K562 (cell line): Measurements from ENCODE around the gene CACNG5. TPM values are rescaled to one million over a fixed set of nuclear protein-coding genes. Genes with fewer than 3 reads are reported as not detected.

Source experiments
- ATAC-seq: fragments of 200-7000 bp; cut with Tn5 transposase; 3 replicates; pipeline ENCODE4 v1.9.1; 2020; ENCODE audit warnings: moderate library complexity
- BruUV-seq: library from RNA; stranded (reverse); fragments of 400-500 nt; replicated peaks from 2 replicates; lab custom pipeline; 2021; lab: Mats Ljungman, UMichigan
- CTCF ChIA-PET: fragments of 300-600 bp; formaldehyde crosslinking; extraction: SDS; loops from one replicate; lab custom pipeline; 2021; ENCODE audit warnings: low intra/inter-chr PET ratio; lab: Yijun Ruan, JAX
- POLR2A ChIA-PET: fragments of 300-600, 350-650 bp; sonication (Branson Sonifier 250); formaldehyde crosslinking; extraction: SDS; loops from one replicate; lab custom pipeline; 2021; ENCODE audit warnings: antibody characterized with exemption, inconsistent platforms; lab: Yijun Ruan, JAX
- DNase-seq, 4 experiments: peaks; one replicate each; pipeline versions ENCODE4 v3.0.0 to v3.0.0-alpha.2; 2011 to 2018; ENCODE audit warnings: low spot score in 3 of 4, mixed read lengths in 3 of 4; ENCODE audit errors: extremely low read depth in 1 of 4
- FAIRE-seq: peaks from 2 replicates; lab custom pipeline; 2011; peaks lifted over from hg19 to GRCh38; lab: Jason Lieb, UNC
- H2AFZ ChIP-seq: 2 replicates; pipeline ENCODE4 v1.6.0; 2011; ENCODE audit warnings: low read depth, low read length, control low read depth, inconsistent platforms
- H3K27ac ChIP-seq: fragments of 200-600 bp; 3 replicates; pipeline ENCODE4 v1.8.0; 2011; ENCODE audit warnings: low read depth, mild to moderate bottlenecking, control low read depth, inconsistent platforms, low read length, moderate library complexity, mixed read lengths; ENCODE audit errors: extremely low read depth
- H3K27me3 ChIP-seq, 2 experiments: fragments of 300-600 bp in 1 of 2; 2 replicates in 1 of 2; 3 replicates in 1 of 2; pipeline versions ENCODE4 v1.6.0 to v1.8.0; 2011; ENCODE audit warnings: inconsistent platforms in 2 of 2, low read length in 2 of 2, mild to moderate bottlenecking in 1 of 2, mixed read lengths in 1 of 2, moderate library complexity in 1 of 2; ENCODE audit not compliant: control insufficient read depth in 2 of 2, insufficient read depth in 2 of 2
- H3K36me3 ChIP-seq: fragments of 300-600 bp; 3 replicates; pipeline ENCODE4 v1.8.0; 2011; ENCODE audit warnings: mild to moderate bottlenecking, low read length, inconsistent platforms; ENCODE audit not compliant: control insufficient read depth, insufficient read depth
- H3K4me1 ChIP-seq, 2 experiments: fragments of 200-600 bp in 1 of 2; replicated peaks in 1 of 2; 2 replicates in 1 of 2; 3 replicates in 1 of 2; pipeline versions ENCODE4 v1.5.1 to v1.8.0; 2011; ENCODE audit warnings: inconsistent platforms in 2 of 2, low read length in 2 of 2, mild to moderate bottlenecking in 1 of 2, mixed read lengths in 1 of 2, moderate library complexity in 1 of 2; ENCODE audit not compliant: control insufficient read depth in 2 of 2, insufficient read depth in 2 of 2
- H3K4me2 ChIP-seq: 2 replicates; pipeline ENCODE4 v1.6.1; 2011; ENCODE audit warnings: low read length, control low read depth, inconsistent platforms, mixed read lengths; ENCODE audit not compliant: insufficient read depth
- H3K4me3 ChIP-seq: fragments of 200-600 bp; sonication (generic), shearing (Covaris generic); 2 replicates; pipeline ENCODE4 v1.5.1; 2016; ENCODE audit warnings: control low read depth, inconsistent platforms
- H3K79me2 ChIP-seq: fragments of 200-600 bp; 3 replicates; pipeline ENCODE4 v1.8.0; 2011; ENCODE audit warnings: low read length, inconsistent platforms; ENCODE audit not compliant: control insufficient read depth, insufficient read depth
- H3K9ac ChIP-seq, 2 experiments: 2 replicates each; pipeline versions ENCODE4 v1.6.0 to v1.6.1; 2011; ENCODE audit warnings: low read depth in 2 of 2, low read length in 2 of 2, control low read depth in 1 of 2, inconsistent platforms in 1 of 2, mild to moderate bottlenecking in 1 of 2, mixed read lengths in 1 of 2; ENCODE audit not compliant: insufficient read depth in 1 of 2
- H3K9me1 ChIP-seq: one replicate; pipeline ENCODE4 v1.6.0; 2011; ENCODE audit warnings: inconsistent platforms, mild to moderate bottlenecking, low read length, moderate library complexity; ENCODE audit not compliant: control insufficient read depth, insufficient read depth
- H3K9me3 ChIP-seq: replicated peaks from 2 replicates; pipeline ENCODE4 v1.5.1; 2011; ENCODE audit warnings: low read depth, low read length, inconsistent platforms; ENCODE audit not compliant: control insufficient read depth, insufficient read depth
- H4K20me1 ChIP-seq: replicated peaks from 2 replicates; pipeline ENCODE4 v1.6.1; 2011; ENCODE audit warnings: low read length, inconsistent platforms, mixed read lengths; ENCODE audit not compliant: control insufficient read depth, insufficient read depth
- E2F3 ChIP-seq: fragments of 250-450 bp; sonication (Bioruptor Pico); IDR thresholded peaks from 2 replicates; pipeline ENCODE4 v1.4.0; 2020; ENCODE audit warnings: mild to moderate bottlenecking
- HDAC1 ChIP-seq, 2 experiments: fragments of 450-650 bp; IDR thresholded peaks; 2 replicates each; pipeline ENCODE4 v1.6.1; 2016 to 2017; ENCODE audit warnings: inconsistent platforms in 1 of 2, mild to moderate bottlenecking in 1 of 2, moderate library complexity in 1 of 2
- NCOR1 ChIP-seq: fragments of 450-650 bp; IDR thresholded peaks from 2 replicates; pipeline ENCODE4 v1.6.1; 2016; ENCODE audit warnings: mild to moderate bottlenecking, moderate library complexity
- SIRT6 ChIP-seq: IDR thresholded peaks from one replicate; pipeline ENCODE4 v1.6.1; 2012; ENCODE audit warnings: low read depth, mild to moderate bottlenecking, control low read depth, inconsistent platforms, low read length, moderate library complexity
- SMAD4 ChIP-seq: fragments of 250-450 bp; sonication (Bioruptor Pico); conservative IDR thresholded peaks from 2 replicates; pipeline ENCODE4 v1.8.0; 2021; ENCODE audit warnings: inconsistent platforms, mild to moderate bottlenecking, moderate library complexity
- SMC3 ChIP-seq: conservative IDR thresholded peaks from 2 replicates; pipeline ENCODE4 v1.6.1; 2011; ENCODE audit warnings: low read depth, low read length, improper control_type of control experiment; ENCODE audit not compliant: insufficient read depth
- SRSF7 ChIP-seq: fragments of 200-400 bp; formaldehyde crosslinking; optimal IDR thresholded peaks from 2 replicates; pipeline ENCODE3; 2017; ENCODE audit warnings: mild to moderate bottlenecking, low read depth, low read length
- WGBS: fragments of 100-300 bp; shearing (Covaris generic); methylation state at CpG from one replicate; pipeline ENCODE4 v1.1.6; 2016; ENCODE audit warnings: low coverage, mixed read lengths; ENCODE audit not compliant: insufficient coverage; ENCODE audit errors: missing lambda C conversion rate; 5-methylcytosine and 5-hydroxymethylcytosine counted together
- in situ Hi-C: fragments of 300-500 bp; cut with MboI; formaldehyde crosslinking; loops from 4 replicates; pipeline ENCODE4 v1.15.0; 2018; ENCODE audit warnings: inconsistent platforms, mixed read lengths
- intact Hi-C: fragments of 100-400 bp; cut with micrococcal nuclease; formaldehyde crosslinking; loops from 2 replicates; pipeline ENCODE4 v1.14.2; 2022
- polyA plus RNA-seq, 8 experiments: library from polyadenylated mRNA; depleted of rRNA in 4 of 8; stranded (reverse) in 5 of 8; unstranded in 3 of 8; fragments of >200 nt; fragmentation: Nextera tagmentation in 2 of 8; fragmentation: Illumina TruSeq in 1 of 8; extraction: Ambion mirVana in 2 of 8; extraction: Trizol in 1 of 8; gene quantifications; 2 replicates each; pipeline versions ENCODE4 v1.2.1 to v1.2.3, GENCODE V29; 2011 to 2014; ENCODE audit warnings: inconsistent platforms in 1 of 8, missing spikeins in 1 of 8
- total RNA-seq, 7 experiments: library from RNA; depleted of rRNA in 6 of 7; stranded (reverse); fragments of >200 nt in 6 of 7; fragmentation: Illumina TruSeq in 2 of 7; extraction: Trizol in 2 of 7; gene quantifications; 2 replicates each; pipeline versions ENCODE4 v1.2.1 to v1.2.3, GENCODE V29; 2011 to 2021; ENCODE audit warnings: low replicate concordance in 1 of 7
- TF ChIP-seq, protein P1 (sequence below): fragments of 450-650 bp; IDR thresholded peaks from 2 replicates; pipeline ENCODE4 v1.7.0; 2016; ENCODE audit warnings: borderline replicate concordance
- TF ChIP-seq, protein P2 (sequence below): IDR thresholded peaks from 2 replicates; pipeline ENCODE4 v1.6.1; 2011; ENCODE audit warnings: borderline replicate concordance, low read depth, mild to moderate bottlenecking, moderate library complexity, low read length; ENCODE audit not compliant: insufficient read depth, poor library complexity, severe bottlenecking
- TF ChIP-seq, protein P3 (sequence below): sonication (generic); formaldehyde crosslinking; IDR thresholded peaks from 2 replicates; pipeline ENCODE4 v1.9.0; 2022; ENCODE audit warnings: mild to moderate bottlenecking, missing genetic modification reagents

CACNG5 gene
- total and polyA plus RNA-seq, 9 of the 15 experiments (the other 6 are each of a cell fraction or from before 2014, with no cell fraction given) = not detected

DNA sequence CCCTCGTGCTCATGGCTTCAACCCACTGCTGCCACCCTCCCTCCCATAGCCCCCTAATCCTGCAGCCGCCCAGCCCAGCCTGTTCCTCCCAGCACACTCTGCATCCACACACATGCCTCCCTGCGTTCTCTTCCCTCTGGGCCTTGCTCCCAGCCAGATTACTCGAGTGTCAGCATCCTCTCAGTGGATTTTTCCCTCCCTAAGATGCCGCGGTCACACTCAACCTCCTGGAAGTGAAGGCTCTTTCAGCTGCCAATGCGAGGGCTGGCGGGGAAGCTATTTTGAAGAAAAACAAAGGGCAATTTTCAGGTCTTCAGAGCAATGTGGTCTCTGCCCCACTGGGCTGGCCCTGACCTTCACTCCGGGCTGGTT is 23.2 kb upstream of the CACNG5 start (continued):
- TF ChIP-seq, protein P1, sequence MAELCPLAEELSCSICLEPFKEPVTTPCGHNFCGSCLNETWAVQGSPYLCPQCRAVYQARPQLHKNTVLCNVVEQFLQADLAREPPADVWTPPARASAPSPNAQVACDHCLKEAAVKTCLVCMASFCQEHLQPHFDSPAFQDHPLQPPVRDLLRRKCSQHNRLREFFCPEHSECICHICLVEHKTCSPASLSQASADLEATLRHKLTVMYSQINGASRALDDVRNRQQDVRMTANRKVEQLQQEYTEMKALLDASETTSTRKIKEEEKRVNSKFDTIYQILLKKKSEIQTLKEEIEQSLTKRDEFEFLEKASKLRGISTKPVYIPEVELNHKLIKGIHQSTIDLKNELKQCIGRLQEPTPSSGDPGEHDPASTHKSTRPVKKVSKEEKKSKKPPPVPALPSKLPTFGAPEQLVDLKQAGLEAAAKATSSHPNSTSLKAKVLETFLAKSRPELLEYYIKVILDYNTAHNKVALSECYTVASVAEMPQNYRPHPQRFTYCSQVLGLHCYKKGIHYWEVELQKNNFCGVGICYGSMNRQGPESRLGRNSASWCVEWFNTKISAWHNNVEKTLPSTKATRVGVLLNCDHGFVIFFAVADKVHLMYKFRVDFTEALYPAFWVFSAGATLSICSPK = no peak
- TF ChIP-seq SIRT6 = no peak
- TF ChIP-seq, all 486 proteins: peak for 0

DNA sequence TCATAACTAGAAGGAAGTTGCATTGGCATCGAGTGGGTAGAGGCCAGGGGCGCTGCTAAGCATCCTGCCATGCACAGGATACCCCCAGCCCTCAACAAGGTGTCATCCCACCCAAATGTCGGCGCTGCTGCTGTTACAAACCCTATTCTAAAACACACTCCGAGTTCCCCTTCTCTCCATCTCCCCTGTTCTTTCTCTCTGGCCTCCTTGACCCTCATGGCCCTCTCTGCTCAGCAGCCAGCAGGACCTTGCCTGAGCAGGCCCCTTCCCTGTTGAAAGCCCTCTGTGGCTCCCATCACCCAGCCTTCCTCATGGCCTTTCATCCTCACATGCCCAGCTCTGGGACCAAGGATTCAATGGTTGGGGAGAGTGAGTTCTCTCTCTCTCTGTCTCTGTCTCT is 22.3 kb upstream of the CACNG5 start:
- no peak overlapping the region for H3K4me2 ChIP-seq
- no peak overlapping the region for H3K9ac ChIP-seq
- H4K20me1 ChIP-seq = no peaks in the 10 kb centered on the region
- intact Hi-C loops = no loop called here
- TF ChIP-seq E2F3 (CRISPR knock-in tag) = no peak
- no peak for TF ChIP-seq SMC3
- TF ChIP-seq HDAC1 (IDR thresholded peaks at IDR 0.05) = no peak
- TF ChIP-seq SRSF7 = no peak
- TF ChIP-seq, protein P2, sequence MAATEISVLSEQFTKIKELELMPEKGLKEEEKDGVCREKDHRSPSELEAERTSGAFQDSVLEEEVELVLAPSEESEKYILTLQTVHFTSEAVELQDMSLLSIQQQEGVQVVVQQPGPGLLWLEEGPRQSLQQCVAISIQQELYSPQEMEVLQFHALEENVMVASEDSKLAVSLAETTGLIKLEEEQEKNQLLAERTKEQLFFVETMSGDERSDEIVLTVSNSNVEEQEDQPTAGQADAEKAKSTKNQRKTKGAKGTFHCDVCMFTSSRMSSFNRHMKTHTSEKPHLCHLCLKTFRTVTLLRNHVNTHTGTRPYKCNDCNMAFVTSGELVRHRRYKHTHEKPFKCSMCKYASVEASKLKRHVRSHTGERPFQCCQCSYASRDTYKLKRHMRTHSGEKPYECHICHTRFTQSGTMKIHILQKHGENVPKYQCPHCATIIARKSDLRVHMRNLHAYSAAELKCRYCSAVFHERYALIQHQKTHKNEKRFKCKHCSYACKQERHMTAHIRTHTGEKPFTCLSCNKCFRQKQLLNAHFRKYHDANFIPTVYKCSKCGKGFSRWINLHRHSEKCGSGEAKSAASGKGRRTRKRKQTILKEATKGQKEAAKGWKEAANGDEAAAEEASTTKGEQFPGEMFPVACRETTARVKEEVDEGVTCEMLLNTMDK = no peak
- TF ChIP-seq SMAD4 = no peak
- TF ChIP-seq, protein P3, sequence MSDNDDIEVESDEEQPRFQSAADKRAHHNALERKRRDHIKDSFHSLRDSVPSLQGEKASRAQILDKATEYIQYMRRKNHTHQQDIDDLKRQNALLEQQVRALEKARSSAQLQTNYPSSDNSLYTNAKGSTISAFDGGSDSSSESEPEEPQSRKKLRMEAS (CRISPR knock-in tag) = no peak
- no peak for TF ChIP-seq NCOR1
- H3K9me3 ChIP-seq = no peaks in the 10 kb centered on the region
- BruUV-seq = no TSS peak
- no peaks in the 10 kb centered on the region for H3K9me1 ChIP-seq
- H3K27me3 ChIP-seq = peaks cover 0 to 20% of the 10 kb centered on the region in 2 experiments; a peak in 2 of 5 replicates
- FAIRE-seq (no peak), ATAC-seq (no peak), DNase-seq (no peak)
- 2% methylated on average over 5 of the region's 5 CpGs for WGBS
- CTCF ChIA-PET = no interaction called here
- H3K79me2 ChIP-seq = no peaks in the 10 kb centered on the region
- in situ Hi-C loops = no loop called here
- H3K36me3 ChIP-seq = no peaks in the 10 kb centered on the region
- no peaks in the 10 kb centered on the region for H3K4me1 ChIP-seq
- H3K27ac ChIP-seq = no peak overlapping the region
- POLR2A ChIA-PET = no interaction called here
- no peak overlapping the region for H2AFZ ChIP-seq
- H3K4me3 ChIP-seq = no peak overlapping the region
